ENCODE results near the gene BRIP1. TPM values are rescaled to one million over a fixed set of nuclear protein-coding genes. Genes with fewer than 3 reads are reported as not detected.

Gene BRIP1
- polyA plus RNA-seq, 1 of the 3 experiments (the other 2 are of a cell fraction), result 2.0 TPM

DNA sequence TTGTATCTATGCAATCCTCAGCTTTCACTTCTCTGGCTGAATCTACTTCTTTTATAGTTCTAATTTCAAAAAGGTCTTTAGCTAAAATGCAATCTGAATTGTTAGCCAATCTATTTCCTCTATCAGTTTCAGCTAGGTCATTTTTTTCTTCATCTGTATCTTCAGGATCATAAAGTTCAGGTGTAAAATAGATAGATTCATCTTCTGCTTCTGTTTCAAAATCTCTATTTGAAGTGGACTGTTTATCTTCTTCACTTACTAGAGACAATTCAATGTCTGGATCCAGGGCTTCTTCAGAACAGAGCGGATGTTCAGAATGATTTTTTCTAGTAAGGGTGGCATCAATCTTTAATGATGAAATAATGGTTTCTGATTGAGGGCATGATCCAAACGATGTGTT is 179.9 kb downstream of the BRIP1 start:
- Histone ChIP-seq H3K36me3 (replicated peaks in 1 of 2; ENCODE audit: control insufficient read depth in 1 of 2, insufficient read depth in 2 of 2, low read length in 1 of 2) (peaks cover 5 to 40% of the 10 kb centered on the region in 2 experiments), H3F3A (replicated peaks; ENCODE audit: insufficient read depth) (peaks cover 7% of the 10 kb centered on the region), H3K27ac (ENCODE audit: low read depth in 2 of 2, low read length in 1 of 2) (no peak overlapping the region), H4K20me1 (ENCODE audit: insufficient read depth) (no peaks in the 10 kb centered on the region), H3K4me1 (ENCODE audit: control insufficient read depth in 1 of 2, insufficient read depth in 2 of 2, low read depth in 1 of 2, low read length in 1 of 2) (no peaks in the 10 kb centered on the region), H3K9me3 (no peaks in the 10 kb centered on the region), H3K9me2 (no peaks in the 10 kb centered on the region), H3K4me3 (ENCODE audit: low read depth in 2 of 2, low read length in 1 of 2) (no peak overlapping the region), H3K27me3 (ENCODE audit: insufficient read depth) (no peaks in the 10 kb centered on the region), H3K79me2 (ENCODE audit: insufficient read depth) (no peaks in the 10 kb centered on the region), H3K4me2 (no peak overlapping the region), H2AFZ (ENCODE audit: low read depth) (no peak overlapping the region), H3K9ac (no peak overlapping the region)
- ChIA-PET POLR2A (no interaction called here), CTCF (interaction anchor here (0.9 to 1.0 kb wide), 2 partner anchors 11 to 187 kb away, joined by 3 to 5 read pairs; no protein-coding TSS in a partner anchor)
- TF ChIP-seq, protein P1, sequence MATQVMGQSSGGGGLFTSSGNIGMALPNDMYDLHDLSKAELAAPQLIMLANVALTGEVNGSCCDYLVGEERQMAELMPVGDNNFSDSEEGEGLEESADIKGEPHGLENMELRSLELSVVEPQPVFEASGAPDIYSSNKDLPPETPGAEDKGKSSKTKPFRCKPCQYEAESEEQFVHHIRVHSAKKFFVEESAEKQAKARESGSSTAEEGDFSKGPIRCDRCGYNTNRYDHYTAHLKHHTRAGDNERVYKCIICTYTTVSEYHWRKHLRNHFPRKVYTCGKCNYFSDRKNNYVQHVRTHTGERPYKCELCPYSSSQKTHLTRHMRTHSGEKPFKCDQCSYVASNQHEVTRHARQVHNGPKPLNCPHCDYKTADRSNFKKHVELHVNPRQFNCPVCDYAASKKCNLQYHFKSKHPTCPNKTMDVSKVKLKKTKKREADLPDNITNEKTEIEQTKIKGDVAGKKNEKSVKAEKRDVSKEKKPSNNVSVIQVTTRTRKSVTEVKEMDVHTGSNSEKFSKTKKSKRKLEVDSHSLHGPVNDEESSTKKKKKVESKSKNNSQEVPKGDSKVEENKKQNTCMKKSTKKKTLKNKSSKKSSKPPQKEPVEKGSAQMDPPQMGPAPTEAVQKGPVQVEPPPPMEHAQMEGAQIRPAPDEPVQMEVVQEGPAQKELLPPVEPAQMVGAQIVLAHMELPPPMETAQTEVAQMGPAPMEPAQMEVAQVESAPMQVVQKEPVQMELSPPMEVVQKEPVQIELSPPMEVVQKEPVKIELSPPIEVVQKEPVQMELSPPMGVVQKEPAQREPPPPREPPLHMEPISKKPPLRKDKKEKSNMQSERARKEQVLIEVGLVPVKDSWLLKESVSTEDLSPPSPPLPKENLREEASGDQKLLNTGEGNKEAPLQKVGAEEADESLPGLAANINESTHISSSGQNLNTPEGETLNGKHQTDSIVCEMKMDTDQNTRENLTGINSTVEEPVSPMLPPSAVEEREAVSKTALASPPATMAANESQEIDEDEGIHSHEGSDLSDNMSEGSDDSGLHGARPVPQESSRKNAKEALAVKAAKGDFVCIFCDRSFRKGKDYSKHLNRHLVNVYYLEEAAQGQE (IDR thresholded peaks at IDR 0.05; ENCODE audit: low read depth, low read length), result no peak
- TF ChIP-seq, protein P2, sequence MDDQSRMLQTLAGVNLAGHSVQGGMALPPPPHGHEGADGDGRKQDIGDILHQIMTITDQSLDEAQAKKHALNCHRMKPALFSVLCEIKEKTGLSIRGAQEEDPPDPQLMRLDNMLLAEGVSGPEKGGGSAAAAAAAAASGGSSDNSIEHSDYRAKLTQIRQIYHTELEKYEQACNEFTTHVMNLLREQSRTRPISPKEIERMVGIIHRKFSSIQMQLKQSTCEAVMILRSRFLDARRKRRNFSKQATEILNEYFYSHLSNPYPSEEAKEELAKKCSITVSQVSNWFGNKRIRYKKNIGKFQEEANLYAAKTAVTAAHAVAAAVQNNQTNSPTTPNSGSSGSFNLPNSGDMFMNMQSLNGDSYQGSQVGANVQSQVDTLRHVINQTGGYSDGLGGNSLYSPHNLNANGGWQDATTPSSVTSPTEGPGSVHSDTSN (IDR thresholded peaks at IDR 0.05), result no peak
- TF ChIP-seq FOSL2 (IDR thresholded peaks at IDR 0.05; ENCODE audit: borderline replicate concordance, low read depth) (no peak), RXRA (IDR thresholded peaks at IDR 0.05; ENCODE audit: borderline replicate concordance, low read depth) (no peak), JUND (IDR thresholded peaks at IDR 0.05) (no peak), MXI1 (IDR thresholded peaks at IDR 0.05; ENCODE audit: low read depth, low read length) (no peak), RFX5 (IDR thresholded peaks at IDR 0.05; ENCODE audit: low read length) (no peak), YY1 (IDR thresholded peaks at IDR 0.05; ENCODE audit: low read depth) (no peak), FOXJ3 (CRISPR knock-in tag; IDR thresholded peaks at IDR 0.05) (no peak), RCOR1 (IDR thresholded peaks at IDR 0.05; ENCODE audit: low read length) (no peak), SMC3 (IDR thresholded peaks at IDR 0.05; ENCODE audit: low read depth, low read length) (no peak), CHD2 (IDR thresholded peaks at IDR 0.05; ENCODE audit: low read length, partially characterized antibody) (no peak), ELF1 (IDR thresholded peaks at IDR 0.05) (no peak), TEAD4 (IDR thresholded peaks at IDR 0.05; ENCODE audit: borderline replicate concordance, insufficient read depth) (no peak), EZH2phosphoT487 (IDR thresholded peaks at IDR 0.05; ENCODE audit: borderline replicate concordance, low read depth) (no peak), FOXM1 (IDR thresholded peaks at IDR 0.05; ENCODE audit: low read depth) (no peak)
- TF ChIP-seq, protein P3, sequence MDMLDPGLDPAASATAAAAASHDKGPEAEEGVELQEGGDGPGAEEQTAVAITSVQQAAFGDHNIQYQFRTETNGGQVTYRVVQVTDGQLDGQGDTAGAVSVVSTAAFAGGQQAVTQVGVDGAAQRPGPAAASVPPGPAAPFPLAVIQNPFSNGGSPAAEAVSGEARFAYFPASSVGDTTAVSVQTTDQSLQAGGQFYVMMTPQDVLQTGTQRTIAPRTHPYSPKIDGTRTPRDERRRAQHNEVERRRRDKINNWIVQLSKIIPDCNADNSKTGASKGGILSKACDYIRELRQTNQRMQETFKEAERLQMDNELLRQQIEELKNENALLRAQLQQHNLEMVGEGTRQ (IDR thresholded peaks at IDR 0.05; ENCODE audit: borderline replicate concordance, low read depth, low read length), result no peak
- TF ChIP-seq, protein P4, sequence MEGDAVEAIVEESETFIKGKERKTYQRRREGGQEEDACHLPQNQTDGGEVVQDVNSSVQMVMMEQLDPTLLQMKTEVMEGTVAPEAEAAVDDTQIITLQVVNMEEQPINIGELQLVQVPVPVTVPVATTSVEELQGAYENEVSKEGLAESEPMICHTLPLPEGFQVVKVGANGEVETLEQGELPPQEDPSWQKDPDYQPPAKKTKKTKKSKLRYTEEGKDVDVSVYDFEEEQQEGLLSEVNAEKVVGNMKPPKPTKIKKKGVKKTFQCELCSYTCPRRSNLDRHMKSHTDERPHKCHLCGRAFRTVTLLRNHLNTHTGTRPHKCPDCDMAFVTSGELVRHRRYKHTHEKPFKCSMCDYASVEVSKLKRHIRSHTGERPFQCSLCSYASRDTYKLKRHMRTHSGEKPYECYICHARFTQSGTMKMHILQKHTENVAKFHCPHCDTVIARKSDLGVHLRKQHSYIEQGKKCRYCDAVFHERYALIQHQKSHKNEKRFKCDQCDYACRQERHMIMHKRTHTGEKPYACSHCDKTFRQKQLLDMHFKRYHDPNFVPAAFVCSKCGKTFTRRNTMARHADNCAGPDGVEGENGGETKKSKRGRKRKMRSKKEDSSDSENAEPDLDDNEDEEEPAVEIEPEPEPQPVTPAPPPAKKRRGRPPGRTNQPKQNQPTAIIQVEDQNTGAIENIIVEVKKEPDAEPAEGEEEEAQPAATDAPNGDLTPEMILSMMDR (IDR thresholded peaks at IDR 0.05), result no peak
- TF ChIP-seq, protein P5, sequence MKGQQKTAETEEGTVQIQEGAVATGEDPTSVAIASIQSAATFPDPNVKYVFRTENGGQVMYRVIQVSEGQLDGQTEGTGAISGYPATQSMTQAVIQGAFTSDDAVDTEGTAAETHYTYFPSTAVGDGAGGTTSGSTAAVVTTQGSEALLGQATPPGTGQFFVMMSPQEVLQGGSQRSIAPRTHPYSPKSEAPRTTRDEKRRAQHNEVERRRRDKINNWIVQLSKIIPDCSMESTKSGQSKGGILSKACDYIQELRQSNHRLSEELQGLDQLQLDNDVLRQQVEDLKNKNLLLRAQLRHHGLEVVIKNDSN (IDR thresholded peaks at IDR 0.05; ENCODE audit: borderline replicate concordance, low read depth), result no peak
- TF ChIP-seq, protein P6, sequence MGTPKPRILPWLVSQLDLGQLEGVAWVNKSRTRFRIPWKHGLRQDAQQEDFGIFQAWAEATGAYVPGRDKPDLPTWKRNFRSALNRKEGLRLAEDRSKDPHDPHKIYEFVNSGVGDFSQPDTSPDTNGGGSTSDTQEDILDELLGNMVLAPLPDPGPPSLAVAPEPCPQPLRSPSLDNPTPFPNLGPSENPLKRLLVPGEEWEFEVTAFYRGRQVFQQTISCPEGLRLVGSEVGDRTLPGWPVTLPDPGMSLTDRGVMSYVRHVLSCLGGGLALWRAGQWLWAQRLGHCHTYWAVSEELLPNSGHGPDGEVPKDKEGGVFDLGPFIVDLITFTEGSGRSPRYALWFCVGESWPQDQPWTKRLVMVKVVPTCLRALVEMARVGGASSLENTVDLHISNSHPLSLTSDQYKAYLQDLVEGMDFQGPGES (IDR thresholded peaks at IDR 0.05; ENCODE audit: low read depth, low read length), result no peak
- no peak for DNase-seq
- WGBS (ENCODE audit: low lambda C conversion rate), result 77% methylated on average over 2 of the region's 2 CpGs

Data from SK-N-SH (cell line).